Measurements from ENCODE around the gene YIF1A.
A peak's percentile ranks its signal among the peaks of the same experiment; 100 is the strongest.

The YIF1A gene

GRCh38 chr11:66268952-66269905, 19.7 kb downstream of the YIF1A start (continued):
- no peak for TF ChIP-seq ZNF18 (tag by site-specific recombination; IDR thresholded peaks at IDR 0.05)
- peak; percentile 81 for TF ChIP-seq GLIS2 (tag by site-specific recombination; IDR thresholded peaks at IDR 0.05)
- peak; percentile 93 for TF ChIP-seq GLIS1 (tag by site-specific recombination; IDR thresholded peaks at IDR 0.05)
- TF ChIP-seq SP3 (tag by site-specific recombination; IDR thresholded peaks at IDR 0.05) = peak; percentile 9; the same call in 1 of the 2 replicates
- 0 out of 2 replicates have a peak, but pooled peaks have one; percentile 19 for TF ChIP-seq ZNF501 (tag by site-specific recombination; IDR thresholded peaks at IDR 0.05)
- no peak for TF ChIP-seq ZFHX2 (tag by site-specific recombination; conservative IDR thresholded peaks at IDR 0.05)
- peak; percentile 48 for TF ChIP-seq ZIC2 (tag by site-specific recombination; IDR thresholded peaks at IDR 0.05)
- TF ChIP-seq KLF9 (tag by site-specific recombination; IDR thresholded peaks at IDR 0.05; ENCODE audit: low read depth) = peak; percentile 40; the same call in 1 of the 2 replicates
- peak; percentile 94 for TF ChIP-seq PRDM10 (tag by site-specific recombination; IDR thresholded peaks at IDR 0.05)
- peak; percentile 67; the same call in 1 of the 2 replicates for TF ChIP-seq ZBTB17 (tag by site-specific recombination; IDR thresholded peaks at IDR 0.05)
- TF ChIP-seq SP7 (tag by site-specific recombination; IDR thresholded peaks at IDR 0.05) = peak; percentile 12; the same call in 1 of the 2 replicates
- no peak for TF ChIP-seq ATF2 (tag by site-specific recombination; IDR thresholded peaks at IDR 0.05; ENCODE audit: low read depth)
- TF ChIP-seq ZNF664 (tag by site-specific recombination; IDR thresholded peaks at IDR 0.05) = peak; percentile 88
- TF ChIP-seq ZBTB20 (tag by site-specific recombination; IDR thresholded peaks at IDR 0.05) = peak; percentile 66

GRCh38 chr11:66268244-66268951, 20.5 kb downstream of the YIF1A start, which contains the start of gene RAB1B:
TSS of gene RAB1B (plus strand) at chr11:66268639. CDS start at chr11:66268680, 41 bp downstream.
- Histone ChIP-seq H3K36me3 (ENCODE audit: control insufficient read depth in 2 of 2, insufficient read depth in 1 of 2, low read length in 2 of 2) (peaks cover 0 to 66% of the 10 kb centered on the region in 2 experiments; a peak in 2 of 3 replicates), H3K4me1 (ENCODE audit: control insufficient read depth, insufficient read depth, low read length) (peaks cover 2% of the 10 kb centered on the region; the same call in 1 of the 2 replicates), H3K4me3 (ENCODE audit: low read depth, low read length) (peak within 1 kb of the TSS; percentile 92), H3K27ac (ENCODE audit: extremely low read depth, low read depth, low read length) (peak within 1 kb of the TSS; percentile 73), H3K9me3 (ENCODE audit: control insufficient read depth, insufficient read depth, low read depth, low read length) (no peaks in the 10 kb centered on the region)
- ChIA-PET CTCF (interaction anchor here (0.5 to 4.9 kb wide), 7 partner anchors 10 to 200 kb away, joined by 3 to 24 read pairs (median 5); partner anchors contain the start of gene YIF1A), POLR2A (interaction anchor here (0.5 to 1.8 kb wide), 11 partner anchors 8 to 409 kb away, joined by 3 to 9 read pairs (median 5); partner anchors contain the start of genes CNIH2, DPP3, MUS81 and YIF1A)
- TF ChIP-seq ZNF639 (tag by site-specific recombination; IDR thresholded peaks at IDR 0.05) (no peak), ELK4 (IDR thresholded peaks at IDR 0.05; ENCODE audit: borderline replicate concordance, low read depth, low read length) (no peak), ZBTB11 (tag by site-specific recombination; conservative IDR thresholded peaks at IDR 0.05; ENCODE audit: low read depth) (peak; percentile 67), ZNF626 (tag by site-specific recombination; IDR thresholded peaks at IDR 0.05) (no peak), ZNF76 (tag by site-specific recombination; IDR thresholded peaks at IDR 0.05; ENCODE audit: borderline replicate concordance, low read depth) (peak; percentile 97)

Measured in HEK293 (cell line).